Glutamatergic neuron (in vitro differentiated cells): ENCODE results near the gene FAM107B. TPM values are rescaled to one million over a fixed set of nuclear protein-coding genes. Genes with fewer than 3 reads are reported as not detected.

ENCODE experiments used
- DNase-seq: peaks from one replicate; pipeline ENCODE4 v3.0.0; 2022
- H3K27ac Mint-ChIP-seq: one replicate; pipeline ENCODE4 v1.8.0; 2020; ENCODE audit warnings: mild to moderate bottlenecking, mixed read lengths, inconsistent platforms; ENCODE audit not compliant: unreplicated experiment
- H3K27me3 Mint-ChIP-seq: one replicate; pipeline ENCODE4 v1.8.0; 2020; ENCODE audit warnings: mild to moderate bottlenecking, moderate library complexity, mixed read lengths, inconsistent platforms; ENCODE audit not compliant: unreplicated experiment
- H3K36me3 Mint-ChIP-seq: one replicate; pipeline ENCODE4 v1.8.0; 2020; ENCODE audit warnings: mild to moderate bottlenecking, mixed read lengths, inconsistent platforms; ENCODE audit not compliant: unreplicated experiment
- H3K4me1 Mint-ChIP-seq: one replicate; pipeline ENCODE4 v1.8.0; 2020; ENCODE audit warnings: mild to moderate bottlenecking, low read depth, mixed read lengths, inconsistent platforms; ENCODE audit not compliant: unreplicated experiment
- H3K4me3 Mint-ChIP-seq: one replicate; pipeline ENCODE4 v1.8.0; 2020; ENCODE audit warnings: mild to moderate bottlenecking, mixed read lengths, inconsistent platforms; ENCODE audit not compliant: unreplicated experiment
- H3K9me3 Mint-ChIP-seq: one replicate; pipeline ENCODE4 v1.8.0; 2020; ENCODE audit warnings: mild to moderate bottlenecking, moderate library complexity, mixed read lengths, inconsistent platforms; ENCODE audit not compliant: unreplicated experiment
- CTCF ChIP-seq: fragments of 200-600 bp; sonication (generic); IDR thresholded peaks from one replicate; pipeline ENCODE4 v1.5.0; 2021; ENCODE audit not compliant: partially characterized antibody, unreplicated experiment
- total RNA-seq: library from RNA; stranded (reverse); fragmentation: NEBNext Ultra II Directional; extraction: Animal tissue kit (Norgen Biotek cat#: 25700); gene quantifications from one replicate; pipeline ENCODE4 v1.2.1, GENCODE V29; 2021; ENCODE audit not compliant: unreplicated experiment

The FAM107B gene
- total RNA-seq, 1 donor from 2014 or later, result 88.6 TPM

- H3K4me1 Mint-ChIP-seq, result peaks cover 17% of the 10 kb centered on the region
- H3K36me3 Mint-ChIP-seq, result no peaks in the 10 kb centered on the region
- no peak overlapping the region for H3K27ac Mint-ChIP-seq
- no peak overlapping the region for H3K4me3 Mint-ChIP-seq
- H3K9me3 Mint-ChIP-seq, result peaks cover 5% of the 10 kb centered on the region
- H3K27me3 Mint-ChIP-seq, result no peaks in the 10 kb centered on the region
- no peak for TF ChIP-seq CTCF
- DNase-seq, result no peak
Observed at GRCh38 chr10:14670551-14671240, 104.0 kb downstream of the FAM107B start.

GRCh38 chr10:14669576-14669975 is 105.1 kb downstream of the FAM107B start:
- TF ChIP-seq CTCF, result no peak
- peaks cover 14% of the 10 kb centered on the region for H3K4me1 Mint-ChIP-seq
- no peaks in the 10 kb centered on the region for H3K36me3 Mint-ChIP-seq
- H3K9me3 Mint-ChIP-seq, result peaks cover 5% of the 10 kb centered on the region
- H3K27ac Mint-ChIP-seq, result no peak overlapping the region
- no peaks in the 10 kb centered on the region for H3K27me3 Mint-ChIP-seq
- H3K4me3 Mint-ChIP-seq, result no peak overlapping the region
- no peak for DNase-seq

- H3K27me3 Mint-ChIP-seq, result peaks cover 2% of the 10 kb centered on the region
- peaks cover 4% of the 10 kb centered on the region for H3K36me3 Mint-ChIP-seq
- H3K4me3 Mint-ChIP-seq, result no peak overlapping the region
- DNase-seq, result no peak
- H3K27ac Mint-ChIP-seq, result no peak overlapping the region
- TF ChIP-seq CTCF, result no peak
- peaks cover 2% of the 10 kb centered on the region for H3K4me1 Mint-ChIP-seq
- H3K9me3 Mint-ChIP-seq, result peaks cover 7% of the 10 kb centered on the region
Observed at GRCh38 chr10:14667781-14668180, 106.9 kb downstream of the FAM107B start.

- Mint-ChIP-seq H3K27me3 (peaks cover 2% of the 10 kb centered on the region), H3K4me1 (peaks cover 2% of the 10 kb centered on the region), H3K9me3 (peaks cover 7% of the 10 kb centered on the region), H3K27ac (no peak overlapping the region), H3K4me3 (no peak overlapping the region), H3K36me3 (peaks cover 4% of the 10 kb centered on the region)
- TF ChIP-seq CTCF, result no peak
- no peak for DNase-seq
Observed at GRCh38 chr10:14667280-14667679, 107.4 kb downstream of the FAM107B start.

- DNase-seq, result no peak
- Mint-ChIP-seq H3K27me3 (peaks cover 2% of the 10 kb centered on the region), H3K4me1 (peaks cover 2% of the 10 kb centered on the region), H3K9me3 (peaks cover 7% of the 10 kb centered on the region), H3K4me3 (no peak overlapping the region), H3K27ac (no peak overlapping the region), H3K36me3 (peaks cover 4% of the 10 kb centered on the region)
- TF ChIP-seq CTCF, result no peak
Observed at GRCh38 chr10:14665865-14666857, 108.5 kb downstream of the FAM107B start.
